Activated CD8-positive, alpha-beta memory T cell treated with anti-CD3 and anti-CD28 coated beads, Interleukin-2, amount 10 ng/mL, durations not matched to agents 7 days and 5 days (primary cell): ENCODE results near the gene ICE1. TPM values are rescaled to one million over a fixed set of nuclear protein-coding genes. Genes with fewer than 3 reads are reported as not detected.
"Not testable (repeated sequence)": the region's sequence is repeated elsewhere in the genome, so short reads cannot be mapped to it uniquely, and the experiment has no call there.

ENCODE experiments used
- ATAC-seq: fragments of 150-1000 bp; cut with Tn5 transposase; one replicate; pipeline ENCODE4 v1.10.0; 2021; ENCODE audit warnings: moderate library complexity
- CTCF ChIA-PET: fragments of 350-600 bp; sonication (Branson Sonifier 250); formaldehyde crosslinking; loops from one replicate; lab custom pipeline; 2021; ENCODE audit warnings: antibody characterized with exemption; lab: Charles Lee
- DNase-seq: peaks from one replicate; pipeline ENCODE4 v3.0.0-alpha.2; 2020
- H3K27ac Mint-ChIP-seq: one replicate; pipeline ENCODE4 v1.8.0; 2021; ENCODE audit warnings: mild to moderate bottlenecking, mixed read lengths
- H3K27me3 Mint-ChIP-seq: one replicate; pipeline ENCODE4 v1.8.0; 2021; ENCODE audit warnings: mixed read lengths
- H3K36me3 Mint-ChIP-seq: one replicate; pipeline ENCODE4 v1.8.0; 2021; ENCODE audit warnings: mild to moderate bottlenecking, mixed read lengths
- H3K4me1 Mint-ChIP-seq: one replicate; pipeline ENCODE4 v1.8.0; 2021; ENCODE audit warnings: mixed read lengths
- H3K4me3 Mint-ChIP-seq: one replicate; pipeline ENCODE4 v1.8.0; 2021; ENCODE audit warnings: mild to moderate bottlenecking, moderate library complexity, mixed read lengths
- H3K9me3 Mint-ChIP-seq: one replicate; pipeline ENCODE4 v1.8.0; 2022; ENCODE audit warnings: low read depth, mixed read lengths
- total RNA-seq, 2 experiments: library from RNA; stranded (reverse); gene quantifications; one replicate each; pipeline ENCODE4 v1.2.3, GENCODE V29; 2021

The ICE1 gene
- total RNA-seq, 2 experiments from 2014 or later: 28.9 to 29.7 TPM

DNA sequence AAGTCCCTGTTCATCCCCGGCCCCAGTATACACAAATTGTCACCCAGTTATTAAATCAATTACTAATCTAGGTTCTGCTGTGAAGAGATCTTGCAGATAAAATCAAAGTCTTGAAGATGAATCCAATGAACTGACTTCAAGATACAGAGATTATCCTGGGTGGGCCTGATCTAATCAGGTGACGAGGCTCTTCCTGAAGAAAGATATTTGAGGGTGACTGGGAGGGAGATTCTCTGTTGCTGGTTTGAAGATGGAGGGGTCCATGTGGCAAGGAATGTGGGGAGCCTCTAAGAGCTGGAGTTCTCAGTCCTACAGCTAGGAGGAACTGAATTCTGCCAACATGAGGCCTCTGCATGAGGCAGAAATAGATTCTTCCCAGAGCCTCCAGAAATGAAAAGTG lies 36.1 kb upstream of the ICE1 start:
- no peak overlapping the region for H3K4me3 Mint-ChIP-seq
- H3K9me3 Mint-ChIP-seq: no peaks in the 10 kb centered on the region
- H3K27me3 Mint-ChIP-seq: no peaks in the 10 kb centered on the region
- ATAC-seq: no peak
- CTCF ChIA-PET: no interaction called here
- DNase-seq: no peak
- no peak overlapping the region for H3K27ac Mint-ChIP-seq
- no peaks in the 10 kb centered on the region for H3K36me3 Mint-ChIP-seq
- H3K4me1 Mint-ChIP-seq: no peaks in the 10 kb centered on the region

DNA sequence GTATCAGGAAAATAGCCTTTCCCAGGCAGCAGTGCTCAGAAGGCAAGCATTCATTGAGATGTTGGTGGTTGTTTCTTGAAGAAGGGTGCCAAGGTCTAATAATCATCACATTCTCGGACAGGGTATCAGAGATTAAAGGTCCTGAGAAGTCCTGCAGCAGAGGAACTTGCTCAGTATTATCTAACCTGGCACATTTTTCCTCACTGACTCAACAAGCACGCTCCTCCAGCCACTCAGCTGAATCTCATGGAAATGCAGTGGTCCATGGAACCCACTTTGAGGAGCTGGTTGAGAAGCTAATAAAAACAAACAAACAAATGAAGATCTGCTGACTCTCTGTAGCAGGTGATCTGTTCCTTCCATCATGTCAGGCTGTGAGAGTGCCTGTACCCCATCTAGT lies 35.3 kb upstream of the ICE1 start:
- Mint-ChIP-seq H3K4me3 (no peak overlapping the region), H3K27ac (no peak overlapping the region), H3K36me3 (no peaks in the 10 kb centered on the region), H3K9me3 (no peaks in the 10 kb centered on the region), H3K4me1 (no peaks in the 10 kb centered on the region), H3K27me3 (no peaks in the 10 kb centered on the region)
- DNase-seq: no peak
- no peak for ATAC-seq
- CTCF ChIA-PET: no interaction called here

DNA sequence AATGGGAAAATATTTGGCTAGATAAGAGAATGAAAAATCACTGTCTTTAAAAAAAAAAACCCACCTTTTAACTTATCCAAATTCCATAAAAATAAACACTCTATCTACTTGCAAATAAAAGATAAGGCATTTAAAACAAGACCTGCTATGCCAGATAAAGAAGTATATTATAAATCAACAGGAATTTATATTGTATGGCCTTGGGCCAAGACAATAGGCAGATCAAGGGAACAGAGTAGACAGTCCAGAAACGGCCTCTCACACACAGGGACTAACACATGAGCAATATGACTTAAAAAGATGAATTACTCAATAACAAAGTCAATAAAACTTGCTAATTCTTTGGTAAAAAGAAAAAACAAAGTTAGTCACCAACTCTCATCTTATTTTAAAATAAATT lies 34.7 kb upstream of the ICE1 start:
- CTCF ChIA-PET: no interaction called here
- ATAC-seq (no peak), DNase-seq (no peak)
- H3K4me1 Mint-ChIP-seq: no peaks in the 10 kb centered on the region
- H3K9me3 Mint-ChIP-seq: no peaks in the 10 kb centered on the region
- H3K36me3 Mint-ChIP-seq: no peaks in the 10 kb centered on the region
- H3K4me3 Mint-ChIP-seq: no peak overlapping the region
- no peak overlapping the region for H3K27ac Mint-ChIP-seq
- H3K27me3 Mint-ChIP-seq: no peaks in the 10 kb centered on the region

- not testable (repeated sequence) for H3K27ac Mint-ChIP-seq, H3K4me3 Mint-ChIP-seq, ATAC-seq, H3K27me3 Mint-ChIP-seq, DNase-seq, H3K9me3 Mint-ChIP-seq, H3K4me1 Mint-ChIP-seq, H3K36me3 Mint-ChIP-seq
- CTCF ChIA-PET: interaction anchor here (1.2 kb wide), 1 partner anchor 29 kb away, joined by 3 read pairs; no protein-coding TSS in a partner anchor
Observed at GRCh38 chr5:5390121-5390869, 32.2 kb upstream of the ICE1 start.

DNA sequence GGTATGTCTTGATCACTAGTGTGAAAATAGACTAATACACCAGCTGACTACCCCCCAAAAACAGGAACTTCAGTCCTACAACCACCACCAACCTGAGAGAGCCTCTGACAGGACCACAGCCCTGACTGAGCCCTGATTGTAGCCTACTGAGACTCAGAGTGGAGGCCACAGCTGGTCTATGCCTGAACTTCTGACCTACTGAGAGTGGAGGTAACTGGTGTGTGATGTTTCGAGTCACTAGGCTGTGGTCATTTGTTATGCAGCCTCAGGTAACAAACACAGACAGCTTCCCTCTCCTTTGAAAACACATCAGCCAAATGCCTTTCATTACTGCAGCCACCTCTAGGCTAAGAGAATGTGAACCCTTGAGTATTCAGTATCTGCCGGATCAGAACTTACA lies 30.0 kb upstream of the ICE1 start:
- CTCF ChIA-PET, ATAC-seq, H3K4me1 Mint-ChIP-seq, H3K9me3 Mint-ChIP-seq, H3K4me3 Mint-ChIP-seq, DNase-seq, H3K27me3 Mint-ChIP-seq, H3K36me3 Mint-ChIP-seq, H3K27ac Mint-ChIP-seq: not testable (repeated sequence)

DNA sequence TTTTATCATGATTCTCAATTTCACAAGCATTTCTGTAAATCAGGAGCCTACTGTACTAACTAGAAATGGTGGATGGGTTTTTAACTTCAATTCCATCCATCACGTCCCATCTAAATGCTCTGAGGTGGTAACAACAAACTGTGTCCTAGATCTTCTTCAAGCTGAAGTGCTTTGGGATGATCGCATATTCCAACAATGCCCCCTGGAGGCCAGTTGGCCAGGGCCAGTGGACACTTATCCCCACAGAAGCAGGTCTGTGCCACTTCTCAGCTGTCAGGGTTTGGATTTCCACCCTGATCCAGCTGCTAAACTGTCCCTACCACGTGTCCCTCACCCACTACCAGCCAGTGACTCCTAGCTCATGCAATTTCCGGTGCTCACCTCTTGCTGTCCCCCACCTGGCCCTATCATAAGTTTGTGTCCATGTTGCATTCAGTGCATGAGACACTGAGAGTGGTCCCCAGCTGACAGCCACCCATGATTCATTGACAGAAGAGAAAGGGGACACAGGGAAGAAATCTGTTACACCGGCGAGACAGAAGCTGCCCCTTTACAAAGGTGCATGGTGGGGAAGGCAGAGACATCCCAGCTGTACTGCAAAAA lies 28.0 kb upstream of the ICE1 start:
- H3K9me3 Mint-ChIP-seq, DNase-seq, H3K27me3 Mint-ChIP-seq, H3K27ac Mint-ChIP-seq, H3K4me3 Mint-ChIP-seq, ATAC-seq, H3K4me1 Mint-ChIP-seq, CTCF ChIA-PET, H3K36me3 Mint-ChIP-seq: not testable (repeated sequence)

DNA sequence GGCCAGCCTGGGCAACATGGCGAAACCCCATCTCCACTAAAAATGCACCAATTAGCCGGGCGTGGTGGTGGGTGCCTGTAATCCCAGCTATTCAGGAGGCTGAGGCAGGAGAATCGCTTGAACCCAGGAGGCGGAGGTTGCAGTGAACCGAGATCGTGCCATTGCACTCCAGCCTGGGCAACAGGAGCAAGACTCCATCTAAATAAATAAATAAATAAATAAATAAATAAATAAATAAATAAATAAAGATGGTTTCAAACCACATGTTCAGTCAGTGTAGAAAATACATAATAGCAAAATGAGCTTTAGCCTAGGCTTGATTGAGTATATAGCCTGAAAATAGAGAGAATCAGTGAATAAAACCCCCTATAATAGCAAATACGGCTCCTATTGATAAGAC lies 27.4 kb upstream of the ICE1 start:
- CTCF ChIA-PET, H3K27me3 Mint-ChIP-seq, H3K9me3 Mint-ChIP-seq, DNase-seq, H3K27ac Mint-ChIP-seq, H3K4me1 Mint-ChIP-seq, H3K4me3 Mint-ChIP-seq, H3K36me3 Mint-ChIP-seq, ATAC-seq: not testable (repeated sequence)

GRCh38 chr5:5398071-5398470 lies 24.4 kb upstream of the ICE1 start:
- ATAC-seq (no peak), DNase-seq (no peak)
- H3K4me1 Mint-ChIP-seq: no peaks in the 10 kb centered on the region
- no peaks in the 10 kb centered on the region for H3K27me3 Mint-ChIP-seq
- no peaks in the 10 kb centered on the region for H3K36me3 Mint-ChIP-seq
- H3K9me3 Mint-ChIP-seq: no peaks in the 10 kb centered on the region
- H3K4me3 Mint-ChIP-seq: no peak overlapping the region
- CTCF ChIA-PET: no interaction called here
- H3K27ac Mint-ChIP-seq: no peak overlapping the region

GRCh38 chr5:5401095-5401494 lies 21.4 kb upstream of the ICE1 start:
- H3K36me3 Mint-ChIP-seq: no peaks in the 10 kb centered on the region
- no peaks in the 10 kb centered on the region for H3K9me3 Mint-ChIP-seq
- no peak overlapping the region for H3K27ac Mint-ChIP-seq
- H3K4me3 Mint-ChIP-seq: no peak overlapping the region
- no peak for ATAC-seq
- DNase-seq: no peak
- CTCF ChIA-PET: no interaction called here
- H3K4me1 Mint-ChIP-seq: no peaks in the 10 kb centered on the region
- H3K27me3 Mint-ChIP-seq: no peaks in the 10 kb centered on the region

- CTCF ChIA-PET: no interaction called here
- Mint-ChIP-seq H3K4me3 (no peak overlapping the region), H3K36me3 (no peaks in the 10 kb centered on the region), H3K9me3 (no peaks in the 10 kb centered on the region), H3K4me1 (no peaks in the 10 kb centered on the region), H3K27ac (no peak overlapping the region), H3K27me3 (no peaks in the 10 kb centered on the region)
- ATAC-seq (no peak), DNase-seq (no peak)
Observed at GRCh38 chr5:5403741-5404140, 18.7 kb upstream of the ICE1 start.

GRCh38 chr5:5404381-5404780 lies 18.1 kb upstream of the ICE1 start:
- H3K9me3 Mint-ChIP-seq: no peaks in the 10 kb centered on the region
- CTCF ChIA-PET: no interaction called here

DNA sequence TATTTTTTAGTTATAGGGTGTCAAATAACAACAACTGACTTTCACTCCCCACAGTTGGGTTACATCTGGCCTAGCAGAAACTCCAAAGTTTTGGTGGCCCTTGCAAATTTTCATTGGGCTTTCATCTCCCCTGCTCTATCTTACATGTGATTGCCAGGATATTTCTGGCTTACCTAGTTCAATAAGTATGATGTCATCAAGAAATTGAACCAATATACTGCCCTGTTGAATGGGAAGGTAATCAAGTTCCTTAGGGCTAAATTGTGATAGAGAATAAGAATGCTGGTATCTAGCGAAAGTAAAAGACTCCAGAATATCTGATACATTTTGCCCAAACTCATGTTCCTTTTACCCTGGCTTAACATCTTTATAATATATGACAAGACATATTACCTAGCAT lies 17.0 kb upstream of the ICE1 start:
- ATAC-seq: no peak
- H3K4me1 Mint-ChIP-seq: no peaks in the 10 kb centered on the region
- H3K4me3 Mint-ChIP-seq: no peak overlapping the region
- no peaks in the 10 kb centered on the region for H3K27me3 Mint-ChIP-seq
- no peak for DNase-seq
- H3K27ac Mint-ChIP-seq: no peak overlapping the region
- no peaks in the 10 kb centered on the region for H3K9me3 Mint-ChIP-seq
- CTCF ChIA-PET: no interaction called here
- no peaks in the 10 kb centered on the region for H3K36me3 Mint-ChIP-seq

More at GRCh38 chr5:5404381-5404780, 18.1 kb upstream of the ICE1 start:
- DNase-seq: no peak
- H3K27ac Mint-ChIP-seq: no peak overlapping the region
- no peaks in the 10 kb centered on the region for H3K4me1 Mint-ChIP-seq
- no peak for ATAC-seq
- no peak overlapping the region for H3K4me3 Mint-ChIP-seq
- H3K36me3 Mint-ChIP-seq: no peaks in the 10 kb centered on the region
- H3K27me3 Mint-ChIP-seq: no peaks in the 10 kb centered on the region

DNA sequence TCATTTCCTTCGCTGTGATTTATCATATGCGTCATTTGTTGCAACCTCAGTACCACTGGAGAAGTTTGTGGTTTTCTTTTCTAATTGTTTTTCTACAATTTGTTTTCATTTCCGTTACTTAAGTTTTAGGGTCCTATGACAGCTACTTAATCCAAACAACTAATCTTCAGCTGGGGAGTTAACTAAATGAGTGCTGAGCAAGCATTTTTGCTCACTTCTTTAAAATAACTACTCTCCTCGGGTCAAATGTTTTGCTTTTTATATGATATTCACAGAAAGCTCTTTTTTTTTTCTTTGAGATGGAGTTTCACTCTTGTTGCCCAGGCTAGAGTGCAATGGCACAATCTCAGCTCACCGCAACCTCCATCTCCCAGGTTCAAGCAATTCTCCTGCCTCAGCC lies 14.6 kb upstream of the ICE1 start:
- Mint-ChIP-seq H3K4me3 (no peak overlapping the region), H3K36me3 (no peaks in the 10 kb centered on the region), H3K9me3 (peaks cover 4% of the 10 kb centered on the region), H3K4me1 (no peaks in the 10 kb centered on the region), H3K27me3 (no peaks in the 10 kb centered on the region), H3K27ac (no peak overlapping the region)
- ATAC-seq: no peak
- CTCF ChIA-PET: no interaction called here
- DNase-seq: no peak

DNA sequence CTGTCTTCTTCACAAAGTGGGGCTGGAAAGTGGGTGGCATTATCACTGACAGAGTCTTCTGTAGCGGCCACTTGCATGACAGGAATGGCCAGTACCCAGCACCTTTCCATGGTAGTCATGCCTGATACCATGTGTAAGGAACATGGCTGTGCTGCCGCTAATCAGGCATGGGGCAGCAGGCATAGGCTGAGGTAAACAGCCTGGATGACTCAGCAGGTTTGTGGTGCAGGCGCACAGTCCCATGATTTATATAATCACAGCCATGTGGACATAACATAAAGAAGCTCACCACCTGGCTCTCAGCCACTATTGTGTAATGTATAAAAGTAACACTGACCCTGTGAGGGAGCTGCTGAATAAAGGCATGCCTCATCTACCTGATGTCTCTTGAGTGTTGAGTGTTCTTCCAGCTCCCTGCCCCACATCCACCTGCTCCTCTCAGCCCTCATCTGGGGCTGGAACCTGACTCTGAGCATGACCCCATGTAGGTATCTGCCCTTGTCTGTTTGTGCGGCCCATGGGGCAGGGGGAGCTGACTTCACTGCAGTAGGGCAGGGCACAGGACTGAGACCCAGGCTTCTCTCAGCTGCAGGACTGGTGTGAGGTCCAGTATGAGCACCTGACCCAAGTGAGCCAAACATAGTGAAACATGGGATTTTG lies 13.2 kb upstream of the ICE1 start:
- peaks cover 4% of the 10 kb centered on the region for H3K9me3 Mint-ChIP-seq
- CTCF ChIA-PET: no interaction called here
- DNase-seq: no peak
- H3K4me1 Mint-ChIP-seq: no peaks in the 10 kb centered on the region
- H3K27me3 Mint-ChIP-seq: no peaks in the 10 kb centered on the region
- no peak for ATAC-seq
- no peaks in the 10 kb centered on the region for H3K36me3 Mint-ChIP-seq
- no peak overlapping the region for H3K27ac Mint-ChIP-seq
- no peak overlapping the region for H3K4me3 Mint-ChIP-seq
